ENCODE data around the gene S100A7A.
A peak's percentile ranks its signal among the peaks of the same experiment; 100 is the strongest.
"Not testable (repeated sequence)": the region's sequence is repeated elsewhere in the genome, so short reads cannot be mapped to it uniquely, and the experiment has no call there.

Gene S100A7A

DNA sequence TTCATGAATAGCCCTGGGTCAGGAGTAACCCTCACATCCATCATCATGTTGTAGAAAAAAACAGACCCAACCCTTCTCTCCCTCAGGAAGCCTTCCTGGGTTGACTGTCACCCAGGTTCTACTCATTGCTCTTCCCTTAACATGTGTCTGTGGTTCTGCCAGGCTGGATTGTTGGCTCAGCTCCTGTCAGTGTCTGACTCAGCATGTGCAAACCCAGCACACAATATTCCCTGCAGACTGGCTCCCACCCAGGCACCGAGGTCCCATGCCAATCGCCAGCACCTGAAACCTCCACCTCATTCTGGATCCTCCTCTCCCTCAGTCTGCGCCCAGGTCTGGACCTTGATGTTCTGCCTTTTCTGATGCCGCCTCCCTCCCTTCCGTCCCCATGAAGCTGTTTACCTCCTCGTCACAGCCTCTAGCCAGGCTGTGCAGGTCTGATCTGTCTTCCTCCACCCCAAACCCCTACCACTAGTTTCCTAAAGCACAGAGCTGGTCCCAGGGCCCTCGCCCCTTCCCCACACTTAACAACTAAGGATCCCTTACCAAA is 21.1 kb upstream of the S100A7A start:
- DNase-seq (ENCODE audit: low read depth in 2 of 2), result no peak

DNA sequence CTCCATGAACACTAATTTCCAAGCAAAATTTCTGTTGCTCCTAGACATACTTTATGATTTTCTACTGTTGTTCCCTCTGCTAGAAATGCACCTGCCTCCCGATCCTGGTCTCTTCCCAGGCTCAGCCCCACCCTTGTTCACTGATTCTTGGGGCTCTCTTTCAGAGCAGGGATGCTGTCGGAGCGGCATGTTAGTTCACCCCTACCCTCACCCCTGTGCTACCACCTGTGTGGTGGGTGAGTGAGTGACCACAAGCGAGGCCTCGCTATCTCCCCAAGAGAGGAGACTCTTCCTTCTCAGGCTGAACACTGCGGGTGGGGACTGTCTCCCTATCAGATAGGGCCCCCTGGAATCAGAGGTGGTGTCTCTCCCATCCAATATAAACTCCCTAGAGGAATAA is 20.5 kb upstream of the S100A7A start:
- DNase-seq (ENCODE audit: low read depth in 2 of 2), result no peak

DNA sequence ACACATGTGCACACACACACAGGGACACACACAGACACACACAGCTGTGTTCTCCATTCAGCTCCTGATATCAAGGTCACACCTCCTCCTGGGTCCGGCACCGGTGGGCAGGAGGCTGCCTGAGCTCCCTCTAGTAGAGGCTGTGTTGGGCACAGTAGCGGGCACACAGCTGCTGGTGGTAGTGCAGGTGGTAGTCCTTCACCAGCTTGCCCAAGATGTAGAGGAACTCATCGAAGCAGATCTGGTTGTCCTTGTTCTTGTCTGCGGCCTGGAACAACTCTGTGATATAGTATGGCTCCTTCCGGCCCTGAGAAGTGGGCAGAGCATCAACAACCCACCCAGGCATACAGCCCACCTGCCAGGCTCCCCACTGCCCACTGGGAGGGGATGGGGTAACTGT is 19.9 kb upstream of the S100A7A start:
- DNase-seq (ENCODE audit: low read depth in 2 of 2), result no peak

DNA sequence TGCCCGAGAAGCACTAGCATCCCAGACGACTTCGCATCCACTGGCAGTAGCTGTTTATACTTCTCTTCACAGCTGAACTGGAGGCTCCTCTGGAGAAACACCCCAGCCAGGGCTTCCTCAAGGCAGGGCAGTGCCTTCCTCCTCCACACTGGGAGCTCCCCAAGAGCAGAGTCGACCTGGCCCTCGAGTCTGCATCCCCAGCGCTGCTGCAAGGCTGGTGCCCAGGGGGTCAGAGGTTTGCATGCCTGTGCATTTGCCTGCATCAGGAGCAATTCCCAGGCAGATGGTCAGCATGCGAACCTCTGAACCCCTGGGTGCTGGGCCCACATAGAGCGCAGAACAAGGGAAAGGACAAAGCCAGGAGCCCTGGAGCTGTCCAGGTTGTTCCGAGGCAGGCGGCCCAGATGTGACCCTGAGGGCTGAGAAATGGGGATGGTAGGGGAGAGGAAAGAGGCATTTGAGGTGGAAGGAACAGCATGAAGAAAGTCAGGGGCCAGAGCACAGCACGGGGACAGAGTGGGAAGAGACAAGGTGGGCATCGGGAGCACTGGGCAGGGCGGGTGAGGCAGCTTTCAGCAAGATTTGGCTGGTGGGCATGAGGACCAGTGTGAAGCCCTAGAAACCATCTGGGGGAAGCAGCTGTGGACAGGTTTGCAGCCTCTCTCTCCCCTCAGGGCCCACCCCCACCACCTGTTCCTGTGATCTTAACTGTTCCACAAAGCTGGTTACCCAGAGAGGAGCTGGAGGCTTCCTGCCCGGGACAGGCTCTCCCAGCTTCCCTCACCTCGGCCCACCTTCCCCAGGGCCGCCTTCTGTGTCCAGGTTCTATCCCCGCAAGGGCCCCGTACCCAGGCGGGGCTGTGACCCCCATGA is 19.0 kb upstream of the S100A7A start:
- DNase-seq (ENCODE audit: low read depth in 2 of 2), result no peak

DNA sequence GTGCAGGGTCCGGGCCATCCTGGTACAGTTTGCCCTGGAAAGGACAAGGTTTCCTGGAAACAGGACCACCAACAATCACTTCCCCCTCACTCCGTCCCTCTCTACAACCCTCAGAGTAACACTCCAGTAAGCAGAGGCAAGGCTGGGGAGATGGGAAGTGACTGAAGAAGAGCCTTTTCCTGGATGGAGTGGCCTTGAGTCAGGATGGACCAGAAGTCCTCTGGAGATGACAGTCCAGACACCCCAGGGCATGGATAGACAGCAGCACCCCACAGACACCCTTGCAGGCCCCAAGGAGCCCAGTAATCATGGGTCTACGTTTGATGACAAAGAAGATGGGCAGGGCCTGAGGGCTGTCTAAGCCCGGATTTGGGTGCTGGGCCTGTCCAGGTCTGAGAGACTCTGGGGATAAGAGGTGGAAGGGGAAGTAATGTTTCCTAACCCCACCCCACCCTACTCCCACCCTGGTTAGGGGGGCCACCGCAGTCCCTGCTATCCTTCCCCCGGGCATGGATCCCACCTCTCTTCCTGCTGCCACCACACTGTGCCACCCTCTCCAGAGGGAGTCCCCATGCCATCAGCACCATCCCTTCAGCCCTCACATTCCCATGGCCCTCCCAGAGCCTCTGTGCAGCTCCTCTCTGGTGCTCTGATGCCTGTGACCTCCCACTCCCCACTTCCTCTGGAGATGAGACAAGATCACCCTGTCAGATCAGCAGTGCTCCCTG is 18.2 kb upstream of the S100A7A start:
- DNase-seq (ENCODE audit: low read depth in 2 of 2), result no peak

DNA sequence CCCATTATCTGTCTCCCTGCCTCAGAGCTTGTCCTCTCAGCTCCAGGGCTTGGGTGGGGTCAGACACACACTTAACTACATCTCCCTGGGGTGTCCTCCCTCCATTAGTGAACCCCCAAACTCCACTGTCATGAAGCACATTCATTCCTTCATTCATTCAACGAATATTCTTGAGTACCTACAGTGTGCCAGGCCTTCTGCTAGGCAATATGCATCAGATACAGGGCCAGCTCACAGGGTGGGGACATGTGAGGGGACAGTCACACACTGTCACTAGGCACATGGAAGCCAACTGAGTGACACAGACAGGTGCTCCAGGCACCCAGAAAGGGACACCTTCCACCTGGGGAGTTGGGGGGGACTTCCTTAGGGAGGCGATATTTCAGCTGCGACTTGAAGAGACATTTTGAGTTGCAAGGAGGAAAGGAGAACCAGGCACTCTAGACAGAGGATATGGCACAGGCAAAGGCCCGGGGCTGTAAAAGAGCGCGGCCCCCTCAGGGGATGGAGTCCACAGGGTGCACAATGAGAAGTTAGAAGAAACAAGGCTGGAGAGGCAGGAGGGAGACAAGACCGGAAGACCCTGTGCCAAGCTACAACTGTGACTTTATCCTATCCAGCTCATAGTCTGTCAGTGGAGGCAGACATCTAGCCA is 16.8 kb upstream of the S100A7A start:
- DNase-seq (ENCODE audit: low read depth in 2 of 2), result no peak

DNA sequence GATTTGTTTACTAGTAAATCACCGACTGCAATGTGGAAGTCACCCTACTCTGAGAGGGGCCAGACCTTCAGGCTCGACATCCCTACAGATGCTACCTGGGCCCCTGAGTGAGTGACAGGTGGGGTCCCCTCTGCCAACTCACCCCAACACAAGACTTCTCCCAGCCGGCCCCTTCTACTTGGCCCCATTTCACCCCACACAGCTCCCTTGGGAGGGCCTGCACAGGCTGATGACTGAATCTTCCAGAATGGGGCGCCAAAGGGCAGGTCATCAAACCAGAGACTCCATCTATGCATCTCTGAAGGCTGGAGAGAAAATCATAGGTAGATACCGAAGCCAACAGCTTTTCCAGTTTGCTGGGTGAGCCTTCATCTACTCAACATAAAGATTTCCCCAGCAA is 16.1 kb upstream of the S100A7A start:
- no peak for DNase-seq (ENCODE audit: low read depth in 2 of 2)

DNA sequence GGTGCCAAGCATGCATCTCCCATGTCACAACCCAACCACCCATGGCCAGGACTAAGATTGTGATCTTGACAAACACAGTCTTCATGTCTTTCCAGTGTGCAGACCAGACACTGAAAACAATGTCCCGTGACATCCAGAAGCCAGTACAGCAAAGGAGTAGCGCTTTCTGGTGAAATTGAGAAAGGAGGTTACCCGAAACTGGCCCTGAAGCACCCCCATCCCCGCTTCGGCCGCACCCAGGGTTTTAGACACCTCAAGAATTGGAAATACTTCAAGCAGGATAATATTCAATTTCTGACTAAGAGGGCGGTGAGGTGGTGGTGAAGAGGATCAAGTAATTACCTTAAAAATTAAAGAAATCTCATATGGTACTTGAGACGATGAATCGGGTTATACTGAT is 14.9 kb upstream of the S100A7A start:
- no peak for DNase-seq (ENCODE audit: low read depth in 2 of 2)

DNA sequence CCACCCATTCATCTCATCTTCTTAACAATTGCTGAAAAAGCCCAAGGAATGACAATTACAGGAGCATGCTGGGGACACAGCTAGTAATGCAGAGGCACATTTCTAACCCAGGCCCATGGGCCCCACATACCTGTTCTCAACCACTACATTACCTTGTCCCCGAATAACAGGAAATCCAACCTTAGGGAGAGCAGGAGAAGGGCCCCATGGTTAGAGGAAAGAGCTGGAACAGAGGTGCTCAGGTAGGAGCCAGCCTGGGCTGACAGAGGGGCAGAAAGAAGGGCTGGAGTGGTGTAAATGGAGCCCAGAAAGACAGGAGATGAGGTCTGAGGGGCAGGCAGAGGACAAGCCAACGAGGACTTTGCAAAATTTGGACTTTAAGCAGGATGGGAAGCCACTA is 14.1 kb upstream of the S100A7A start:
- DNase-seq (ENCODE audit: low read depth in 2 of 2), result no peak

DNA sequence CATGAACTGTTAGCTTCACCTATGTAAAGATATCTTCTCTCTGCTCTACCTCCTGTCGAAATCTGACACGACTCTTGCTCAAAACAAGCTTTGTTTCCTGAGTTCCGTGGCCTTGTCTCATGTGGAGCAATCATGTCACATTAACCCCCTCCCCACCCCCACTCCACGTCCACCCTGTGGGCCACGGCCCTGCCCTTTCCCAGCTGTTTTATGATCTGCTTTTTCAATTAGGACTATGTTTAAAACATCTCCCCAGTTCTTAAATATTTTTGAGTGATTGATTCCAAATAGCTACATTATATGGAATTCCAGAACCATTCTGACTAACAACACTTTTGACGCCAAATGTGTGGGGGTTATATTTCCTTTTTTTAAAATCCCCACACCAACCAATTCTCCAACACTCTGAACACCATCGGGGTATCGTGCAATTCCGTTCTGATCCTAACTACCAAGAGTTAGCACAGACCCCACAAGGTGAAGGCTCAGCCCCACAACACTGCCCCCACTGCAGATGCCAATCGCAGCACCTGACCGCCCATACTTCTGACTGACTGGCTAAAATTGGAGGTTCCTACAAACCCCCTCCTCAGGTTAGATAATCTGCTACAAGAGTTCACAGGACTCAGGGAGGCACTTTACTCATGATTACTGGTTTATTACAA is 12.8 kb upstream of the S100A7A start:
- no peak for DNase-seq (ENCODE audit: low read depth in 2 of 2)

DNA sequence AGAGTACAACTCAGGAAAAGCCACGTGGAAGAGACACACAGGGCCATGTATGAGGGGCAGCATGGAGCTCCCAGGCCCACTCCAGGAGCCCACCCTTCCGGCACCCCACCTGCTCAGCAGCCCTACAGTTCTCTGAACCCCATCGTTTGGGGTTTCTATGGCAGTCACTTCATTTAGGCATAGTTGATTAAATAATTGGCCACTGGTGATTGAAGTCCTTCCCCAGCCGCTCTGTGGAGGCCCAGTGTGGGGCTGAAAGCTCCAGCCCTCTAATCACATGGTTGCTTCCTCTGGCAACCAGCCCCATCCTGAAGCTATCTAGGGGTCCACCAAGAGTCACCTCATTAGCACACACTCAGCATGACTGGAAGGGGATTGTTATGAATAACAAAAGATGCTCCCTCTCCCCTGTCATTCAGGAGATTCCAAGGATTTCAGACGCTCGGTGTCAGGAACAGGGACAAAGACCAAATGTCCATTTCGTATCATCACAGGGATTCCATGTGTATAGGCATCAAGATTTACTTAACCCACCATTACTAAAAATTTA is 12.2 kb upstream of the S100A7A start:
- DNase-seq (ENCODE audit: low read depth in 2 of 2), result no peak

DNA sequence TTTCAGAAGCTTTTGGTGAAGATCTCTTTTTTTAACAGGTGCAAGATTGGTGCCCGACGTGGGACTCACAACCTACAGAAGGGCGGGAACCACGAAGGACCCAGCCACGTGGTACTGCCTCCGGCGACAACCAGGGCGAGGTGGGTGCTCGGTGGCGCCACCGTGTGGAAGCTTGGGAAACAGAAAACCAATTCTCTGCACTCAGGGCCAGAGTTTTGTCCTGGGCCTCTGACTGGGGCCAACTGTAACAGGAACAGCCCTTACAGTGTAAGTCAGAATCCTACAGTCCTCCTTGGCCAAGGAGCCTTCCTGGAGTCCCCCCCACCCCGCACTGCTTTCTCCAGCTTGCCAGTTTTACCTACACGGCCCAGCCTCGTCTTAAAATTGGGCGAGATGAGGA is 11.6 kb upstream of the S100A7A start:
- DNase-seq (ENCODE audit: low read depth in 2 of 2), result peak; percentile 32 to 56

DNA sequence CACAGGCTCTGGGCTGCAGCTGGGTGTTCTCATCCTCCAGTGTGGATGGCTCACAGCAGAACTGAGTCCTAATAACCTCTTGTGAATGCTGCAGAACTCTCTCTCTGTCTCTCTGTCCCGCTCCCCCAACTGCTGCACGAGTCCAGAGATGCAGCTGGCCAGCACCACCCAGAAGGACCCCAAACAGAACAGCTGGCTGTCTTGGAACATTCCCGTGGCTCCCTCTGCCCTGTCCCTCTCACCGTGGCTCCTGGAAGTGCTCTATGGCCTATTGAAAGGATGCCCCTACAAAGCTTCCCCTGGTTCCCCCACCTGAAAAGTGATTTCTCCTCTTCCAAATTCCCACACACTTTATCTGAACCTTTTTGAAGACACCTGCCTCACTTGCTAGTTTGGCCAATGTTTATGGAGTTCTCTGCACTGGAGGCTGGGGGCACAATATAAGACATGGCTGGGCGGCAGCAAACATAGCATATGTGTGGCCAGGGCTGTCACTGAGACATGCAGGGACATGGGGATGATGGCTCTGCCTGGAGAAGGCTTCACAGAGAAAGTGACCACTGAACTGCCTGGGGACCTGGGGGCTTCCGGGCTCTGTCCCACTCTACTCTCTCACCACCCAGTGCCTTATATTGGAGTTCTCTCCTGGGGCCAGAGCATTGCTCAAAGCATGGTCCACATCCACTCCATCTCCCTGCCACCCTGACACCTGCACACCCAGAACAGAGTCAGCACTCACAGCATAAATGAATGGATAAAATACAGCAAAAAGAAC is 10.3 kb upstream of the S100A7A start:
- DNase-seq (ENCODE audit: low read depth in 2 of 2), result not testable (repeated sequence)

DNA sequence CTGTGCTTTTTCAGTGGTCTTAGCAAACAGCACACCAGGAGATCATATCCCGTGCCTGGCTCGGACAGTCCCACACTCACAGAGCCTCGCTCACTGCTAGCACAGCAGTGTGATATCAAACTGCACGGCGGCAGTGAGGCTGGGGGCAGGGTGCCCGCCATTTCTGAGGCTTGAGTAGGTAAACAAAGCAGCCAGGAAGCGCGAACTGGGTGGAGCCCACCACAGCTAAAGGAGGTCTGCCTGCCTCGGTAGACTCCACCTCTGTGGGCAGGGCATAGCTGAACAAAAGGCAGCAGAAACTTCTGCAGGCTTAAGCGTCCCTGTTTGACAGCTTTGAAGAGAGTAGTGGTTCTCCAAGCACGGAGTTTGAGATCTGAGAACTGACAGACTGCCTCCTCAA is 9.0 kb upstream of the S100A7A start:
- DNase-seq (ENCODE audit: low read depth in 2 of 2), result not testable (repeated sequence)

DNA sequence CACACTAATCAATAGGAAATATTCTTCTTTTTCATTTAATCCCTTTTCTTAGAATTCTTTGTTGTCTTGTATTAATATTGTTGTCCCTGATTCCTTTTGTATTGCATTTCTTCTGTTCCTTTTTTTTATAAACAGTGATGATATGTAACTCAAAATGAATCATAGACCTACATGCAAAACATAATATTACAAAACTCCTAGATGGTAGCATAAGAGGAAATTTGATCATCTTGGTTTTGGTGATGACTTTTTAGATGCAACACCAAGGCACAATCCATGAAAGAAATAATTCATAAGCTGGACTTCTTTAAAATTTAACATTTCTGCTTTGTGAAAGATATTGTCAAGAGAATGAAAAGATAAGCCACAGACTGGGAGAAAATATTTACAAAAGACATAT is 2.4 kb upstream of the S100A7A start:
- DNase-seq (ENCODE audit: low read depth in 2 of 2), result not testable (repeated sequence)

DNA sequence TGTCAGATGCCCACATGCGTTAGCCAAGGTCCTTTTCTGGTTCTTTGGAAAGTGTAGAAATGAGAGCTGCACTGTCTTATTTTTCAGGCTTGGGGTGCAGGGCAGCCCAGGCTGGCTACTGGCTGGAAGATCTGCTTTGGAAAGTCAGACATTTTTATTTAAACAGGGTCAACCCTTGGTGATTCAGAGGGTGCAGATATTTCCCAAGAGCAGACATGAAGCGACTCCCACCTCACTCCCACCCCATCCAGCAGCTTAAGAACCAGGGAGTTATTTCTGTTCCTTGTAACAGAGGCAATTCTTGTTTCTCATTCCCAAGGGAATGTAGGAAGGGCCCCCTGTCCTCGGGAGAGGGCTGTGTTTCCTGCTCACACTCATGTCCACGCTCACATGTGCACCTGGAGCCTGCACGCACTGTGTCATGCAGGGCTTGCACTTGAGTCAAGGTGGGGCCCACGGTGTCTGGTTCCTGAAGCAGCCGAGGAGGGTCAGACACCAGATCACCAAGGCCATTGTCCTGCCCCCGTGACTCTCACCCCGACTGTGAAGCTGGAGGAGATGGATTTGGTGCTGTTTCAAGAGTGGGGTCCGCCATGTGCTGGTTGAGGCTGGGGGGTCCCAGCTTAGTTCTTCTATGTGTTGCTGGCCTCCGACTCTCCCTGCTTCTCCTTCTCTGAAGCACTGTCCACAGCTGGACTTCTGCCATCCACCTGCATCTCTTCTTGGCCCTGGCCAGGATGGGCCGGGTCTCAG is 992 bp downstream of the S100A7A start:
- no peak for DNase-seq (ENCODE audit: low read depth in 2 of 2)

DNA sequence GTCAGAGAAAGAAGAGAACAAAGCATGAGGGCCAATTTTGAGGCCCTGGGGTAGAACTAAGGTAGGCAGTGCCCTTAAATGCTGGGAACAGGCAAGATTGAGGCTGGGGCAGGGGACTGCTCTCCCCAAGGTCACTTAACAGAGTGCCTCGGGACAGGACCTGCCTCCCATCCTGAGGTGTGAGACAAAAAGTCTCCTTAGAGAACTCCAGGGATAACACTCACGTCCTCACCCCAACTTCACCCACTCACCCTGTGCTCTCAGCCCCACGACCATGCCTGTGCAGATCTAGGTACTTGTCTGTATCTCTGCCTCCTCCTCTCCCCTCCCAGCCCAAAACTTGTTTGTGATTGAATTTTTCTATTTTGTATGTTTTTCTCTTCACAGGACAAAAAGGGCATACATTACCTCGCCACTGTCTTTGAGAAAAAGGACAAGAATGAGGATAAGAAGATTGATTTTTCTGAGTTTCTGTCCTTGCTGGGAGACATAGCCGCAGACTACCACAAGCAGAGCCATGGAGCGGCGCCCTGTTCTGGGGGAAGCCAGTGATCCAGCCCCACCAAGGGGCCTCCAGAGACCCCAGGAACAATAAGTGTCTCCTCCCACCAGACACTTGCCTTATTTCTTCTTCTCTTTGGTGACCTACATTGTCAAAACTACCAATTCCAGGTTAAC is 2.6 kb downstream of the S100A7A start:
- DNase-seq (ENCODE audit: low read depth in 2 of 2), result not testable (repeated sequence)

DNA sequence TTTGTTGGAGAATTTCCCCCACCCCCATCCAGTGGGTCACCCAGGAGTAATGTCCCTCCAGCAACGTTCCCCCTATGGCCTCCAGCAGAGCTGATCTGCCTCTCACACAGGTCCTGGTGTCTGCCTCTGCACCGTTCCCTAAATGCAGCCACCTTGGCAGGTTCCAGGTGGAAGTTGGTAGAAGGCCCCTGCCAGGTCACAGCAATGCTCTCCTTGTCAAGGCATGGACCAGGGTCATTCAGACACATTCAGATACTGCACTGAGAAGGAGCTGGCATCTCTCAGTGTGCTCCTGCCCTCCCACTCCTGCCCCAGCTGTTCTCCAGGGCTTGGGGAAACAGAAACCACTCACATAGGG is 3.1 kb downstream of the S100A7A start:
- not testable (repeated sequence) for DNase-seq (ENCODE audit: low read depth in 2 of 2)

DNA sequence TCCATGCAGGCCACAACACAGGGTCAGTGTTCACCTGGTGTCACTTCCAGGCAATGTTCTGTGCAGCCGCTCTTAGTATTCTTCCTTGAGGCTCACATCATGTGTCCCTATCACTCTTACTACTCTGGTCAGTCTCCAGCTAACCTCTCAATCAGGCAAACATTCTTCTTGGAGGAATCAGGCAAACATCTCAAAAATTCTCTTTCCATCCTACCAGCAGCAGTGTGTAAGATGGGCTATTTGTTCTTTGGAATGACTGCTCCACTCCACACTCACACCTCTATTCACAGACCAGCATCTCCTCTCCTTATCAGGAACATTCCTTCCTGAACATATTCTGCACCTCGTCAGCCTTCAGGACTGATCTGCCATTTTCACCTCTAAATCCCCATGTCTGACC is 4.0 kb downstream of the S100A7A start:
- DNase-seq (ENCODE audit: low read depth in 2 of 2), result no peak
